ENCODE measurements around the gene CD82.

Gene CD82

GRCh38 chr11:44627911-44628729 is 62.7 kb downstream of the CD82 start:
- DNase-seq (ENCODE audit: low spot score) = no peak
- no peak overlapping the region for H3K27ac ChIP-seq (replicated peaks; ENCODE audit: low read length)

DNA sequence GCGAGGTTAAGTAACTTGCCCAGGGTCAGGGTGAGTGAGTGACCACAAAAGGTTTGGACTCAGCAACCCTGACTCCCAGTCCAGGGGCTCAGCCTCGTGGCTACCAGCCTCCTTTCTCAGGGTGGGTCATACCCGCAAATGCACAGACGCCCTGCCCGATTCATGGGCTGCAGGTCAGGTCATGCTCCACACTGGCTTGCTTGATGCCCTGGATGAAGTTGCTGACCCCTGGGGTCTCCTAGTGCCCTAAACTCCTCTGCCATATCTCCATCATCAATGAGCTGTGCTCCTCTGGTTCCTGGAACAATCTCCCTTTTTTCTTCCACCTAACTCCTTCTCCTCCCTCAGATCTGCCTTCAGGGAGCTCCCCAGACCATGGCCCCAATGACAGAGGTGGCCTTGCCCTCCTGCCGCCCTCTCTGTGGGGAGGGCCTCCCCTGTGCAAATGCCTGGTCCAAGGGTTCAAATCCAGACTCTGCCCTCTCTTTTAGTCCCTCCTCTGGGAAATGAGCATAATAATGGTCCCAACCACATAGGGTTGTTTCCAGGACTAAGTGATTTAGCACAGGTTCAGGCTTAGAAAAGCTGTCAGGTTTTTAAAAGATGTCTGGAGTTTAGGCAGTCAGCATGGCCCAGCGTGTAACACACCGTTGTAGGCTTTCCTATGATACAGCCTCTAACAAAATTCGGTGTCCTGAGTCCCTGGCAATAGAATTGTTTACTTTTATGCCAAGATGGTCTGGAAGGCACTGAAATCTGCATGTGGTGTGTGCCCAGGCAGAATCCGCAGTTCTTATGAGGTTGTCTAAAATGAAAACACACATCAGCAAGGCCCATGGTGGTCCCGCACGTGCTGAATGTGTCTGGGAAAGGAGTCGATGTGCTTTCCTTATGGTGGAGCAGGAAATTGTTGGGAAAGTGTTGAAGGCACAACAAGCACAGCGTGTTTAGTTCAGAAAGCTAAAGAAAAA is 63.6 kb downstream of the CD82 start:
- no CpG with 5 or more reads among the region's 14 CpGs for WGBS, 2 donors (ENCODE audit: extremely low coverage in 2 of 2, insufficient read length in 2 of 2, insufficient replicate concordance in 1 of 2)
- no peak overlapping the region for H3K27ac ChIP-seq (replicated peaks; ENCODE audit: low read length)
- no peak overlapping the region for H3K9ac ChIP-seq (ENCODE audit: low read depth, low read length, poor library complexity)
- H3K4me3 ChIP-seq (ENCODE audit: low read length in 2 of 2) = no peak overlapping the region
- peak overlapping the region; percentile 0 for H3K18ac ChIP-seq (ENCODE audit: low read length)
- no peak overlapping the region for H2BK15ac ChIP-seq (ENCODE audit: low read length)
- H3K4me1 ChIP-seq (ENCODE audit: control insufficient read depth in 2 of 2, insufficient read depth in 1 of 2, low read depth in 1 of 2, low read length in 2 of 2) = peaks cover 0 to 2% of the 10 kb centered on the region in 2 donors
- no peak overlapping the region for H2AFZ ChIP-seq (ENCODE audit: low read length)
- H2BK12ac ChIP-seq (ENCODE audit: low read length) = no peak overlapping the region
- H3K79me1 ChIP-seq (ENCODE audit: low read depth, low read length) = no peaks in the 10 kb centered on the region
- no peak overlapping the region for H3K4me2 ChIP-seq (ENCODE audit: insufficient read depth, low read length, poor library complexity, severe bottlenecking)
- no peak overlapping the region for H2BK120ac ChIP-seq (ENCODE audit: low read depth, low read length)
- no peak overlapping the region for H4K91ac ChIP-seq (ENCODE audit: low read depth, low read length, poor library complexity)
- no peak overlapping the region for H4K8ac ChIP-seq (ENCODE audit: low read depth, low read length)
- peaks cover 0 to 3% of the 10 kb centered on the region in 2 donors for H3K9me3 ChIP-seq (replicated peaks in 1 of 2; ENCODE audit: control insufficient read depth in 2 of 2, insufficient read depth in 1 of 2, low read depth in 1 of 2, low read length in 2 of 2)
- H3K14ac ChIP-seq (ENCODE audit: low read length) = no peak overlapping the region
- H2AK5ac ChIP-seq (ENCODE audit: low read depth, low read length) = no peak overlapping the region
- peaks cover 0 to 15% (median 0%) of the 10 kb centered on the region in 3 experiments for H3K27me3 ChIP-seq (ENCODE audit: control insufficient read depth in 3 of 3, insufficient read depth in 3 of 3, low read depth in 1 of 3, low read length in 3 of 3)
- H3K23ac ChIP-seq (ENCODE audit: low read depth, low read length, poor library complexity) = no peak overlapping the region
- no peak for DNase-seq (ENCODE audit: low spot score)
- no peaks in the 10 kb centered on the region for H3K36me3 ChIP-seq (replicated peaks in 1 of 2; ENCODE audit: control insufficient read depth in 2 of 2, insufficient read depth in 2 of 2, low read length in 2 of 2)
- no peak overlapping the region for H2BK5ac ChIP-seq (ENCODE audit: low read length)
- H3K4ac ChIP-seq (ENCODE audit: low read length) = no peak overlapping the region

More at GRCh38 chr11:44627911-44628729, 62.7 kb downstream of the CD82 start:
- H3K23ac ChIP-seq (ENCODE audit: low read depth, low read length, poor library complexity) = no peak overlapping the region
- H3K4ac ChIP-seq (ENCODE audit: low read length) = no peak overlapping the region
- H4K91ac ChIP-seq (ENCODE audit: low read depth, low read length, poor library complexity) = no peak overlapping the region
- H3K36me3 ChIP-seq (replicated peaks in 1 of 2; ENCODE audit: control insufficient read depth in 2 of 2, insufficient read depth in 2 of 2, low read length in 2 of 2) = no peaks in the 10 kb centered on the region
- H3K27me3 ChIP-seq (ENCODE audit: control insufficient read depth in 3 of 3, insufficient read depth in 3 of 3, low read depth in 1 of 3, low read length in 3 of 3) = peaks cover 0 to 15% (median 0%) of the 10 kb centered on the region in 3 experiments
- no peak overlapping the region for H2BK15ac ChIP-seq (ENCODE audit: low read length)
- H3K18ac ChIP-seq (ENCODE audit: low read length) = no peak overlapping the region
- no peak overlapping the region for H2AFZ ChIP-seq (ENCODE audit: low read length)
- H3K9ac ChIP-seq (ENCODE audit: low read depth, low read length, poor library complexity) = no peak overlapping the region
- peak overlapping the region; percentile 4 for H2BK12ac ChIP-seq (ENCODE audit: low read length)
- H3K79me1 ChIP-seq (ENCODE audit: low read depth, low read length) = no peaks in the 10 kb centered on the region
- H3K4me1 ChIP-seq (ENCODE audit: control insufficient read depth in 2 of 2, insufficient read depth in 1 of 2, low read depth in 1 of 2, low read length in 2 of 2) = peaks cover 0 to 2% of the 10 kb centered on the region in 2 donors
- no peak overlapping the region for H3K4me2 ChIP-seq (ENCODE audit: insufficient read depth, low read length, poor library complexity, severe bottlenecking)
- H2BK120ac ChIP-seq (ENCODE audit: low read depth, low read length) = no peak overlapping the region
- no peak overlapping the region for H4K8ac ChIP-seq (ENCODE audit: low read depth, low read length)
- H3K9me3 ChIP-seq (replicated peaks in 1 of 2; ENCODE audit: control insufficient read depth in 2 of 2, insufficient read depth in 1 of 2, low read depth in 1 of 2, low read length in 2 of 2) = peaks cover 0 to 3% of the 10 kb centered on the region in 2 donors
- no peak overlapping the region for H3K14ac ChIP-seq (ENCODE audit: low read length)
- H2BK5ac ChIP-seq (ENCODE audit: low read length) = no peak overlapping the region
- WGBS, 2 donors (ENCODE audit: extremely low coverage in 2 of 2, insufficient read length in 2 of 2, insufficient replicate concordance in 1 of 2) = no CpG with 5 or more reads among the region's 9 CpGs
- H2AK5ac ChIP-seq (ENCODE audit: low read depth, low read length) = peak overlapping the region; percentile 11
- no peak overlapping the region for H3K4me3 ChIP-seq (ENCODE audit: low read length in 2 of 2)

DNA sequence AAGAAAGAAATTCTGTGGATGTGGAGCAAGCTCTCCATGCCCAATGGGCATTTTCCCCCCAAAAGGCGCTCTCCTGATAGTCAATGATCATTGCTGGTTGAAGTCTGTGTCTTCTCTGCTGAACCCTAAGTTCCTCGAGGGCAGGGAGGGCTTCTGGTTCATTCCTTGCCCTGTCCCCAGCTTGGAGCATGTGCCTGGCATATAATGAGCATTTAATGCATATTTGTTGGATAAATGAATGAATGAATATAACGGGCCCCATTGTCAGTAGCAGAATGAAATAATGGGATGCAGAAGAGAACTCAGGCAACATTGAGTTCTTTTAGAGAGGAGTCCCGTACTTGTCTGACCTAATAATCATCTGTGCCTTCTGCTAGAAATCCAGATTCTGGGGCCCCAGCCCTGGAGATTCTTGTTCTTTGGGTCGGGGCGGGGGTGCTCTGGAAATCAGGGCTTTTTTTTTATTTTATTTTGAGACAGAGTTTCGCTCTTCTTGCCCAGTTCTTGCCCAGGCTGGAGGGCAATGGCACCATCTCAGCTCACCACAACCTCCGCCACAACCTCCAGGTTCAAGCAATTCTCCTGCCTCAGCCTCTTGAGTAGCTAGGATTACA is 64.4 kb downstream of the CD82 start:
- H3K79me1 ChIP-seq (ENCODE audit: low read depth, low read length) = no peaks in the 10 kb centered on the region
- H2AFZ ChIP-seq (ENCODE audit: low read length) = no peak overlapping the region
- no peak overlapping the region for H2BK12ac ChIP-seq (ENCODE audit: low read length)
- H3K4me2 ChIP-seq (ENCODE audit: insufficient read depth, low read length, poor library complexity, severe bottlenecking) = no peak overlapping the region
- H3K4me3 ChIP-seq (ENCODE audit: low read length in 2 of 2) = no peak overlapping the region
- no peak for DNase-seq (ENCODE audit: low spot score)
- no peak overlapping the region for H3K23ac ChIP-seq (ENCODE audit: low read depth, low read length, poor library complexity)
- no peak overlapping the region for H4K8ac ChIP-seq (ENCODE audit: low read depth, low read length)
- no peak overlapping the region for H4K91ac ChIP-seq (ENCODE audit: low read depth, low read length, poor library complexity)
- no peak overlapping the region for H2BK5ac ChIP-seq (ENCODE audit: low read length)
- no peak overlapping the region for H2AK5ac ChIP-seq (ENCODE audit: low read depth, low read length)
- H3K18ac ChIP-seq (ENCODE audit: low read length) = no peak overlapping the region
- WGBS, 2 donors (ENCODE audit: extremely low coverage in 2 of 2, insufficient read length in 2 of 2, insufficient replicate concordance in 1 of 2) = no CpG with 5 or more reads among the region's 8 CpGs
- H2BK120ac ChIP-seq (ENCODE audit: low read depth, low read length) = no peak overlapping the region
- no peak overlapping the region for H3K4ac ChIP-seq (ENCODE audit: low read length)
- H3K36me3 ChIP-seq (replicated peaks in 1 of 2; ENCODE audit: control insufficient read depth in 2 of 2, insufficient read depth in 2 of 2, low read length in 2 of 2) = no peaks in the 10 kb centered on the region
- H3K4me1 ChIP-seq (ENCODE audit: control insufficient read depth in 2 of 2, insufficient read depth in 1 of 2, low read depth in 1 of 2, low read length in 2 of 2) = peaks cover 2 to 7% of the 10 kb centered on the region in 2 donors
- no peak overlapping the region for H3K9ac ChIP-seq (ENCODE audit: low read depth, low read length, poor library complexity)
- H3K9me3 ChIP-seq (replicated peaks in 1 of 2; ENCODE audit: control insufficient read depth in 2 of 2, insufficient read depth in 1 of 2, low read depth in 1 of 2, low read length in 2 of 2) = peaks cover 0 to 3% of the 10 kb centered on the region in 2 donors
- H3K27me3 ChIP-seq (ENCODE audit: control insufficient read depth in 3 of 3, insufficient read depth in 3 of 3, low read depth in 1 of 3, low read length in 3 of 3) = peaks cover 0 to 15% (median 0%) of the 10 kb centered on the region in 3 experiments
- no peak overlapping the region for H3K14ac ChIP-seq (ENCODE audit: low read length)
- H2BK15ac ChIP-seq (ENCODE audit: low read length) = no peak overlapping the region
- no peak overlapping the region for H3K27ac ChIP-seq (replicated peaks; ENCODE audit: low read length)
